Central memory CD8-positive, alpha-beta T cell (primary cell): ENCODE measurements around the gene PEBP1.

Experiments
- ATAC-seq: fragments of 150-1000 bp; cut with Tn5 transposase; replicated peaks from 2 replicates; pipeline ENCODE4 v1.10.0; 2022; ENCODE audit warnings: mild to moderate bottlenecking, moderate FRiP score, moderate number of reproducible peaks; ENCODE audit not compliant: poor library complexity, severe bottlenecking; ENCODE audit errors: extremely low read depth
- DNase-seq, 2 donors: peaks; one replicate each; pipeline ENCODE4 v3.0.0; 2021; ENCODE audit warnings: low spot score in 2 of 2
- H3K27ac Mint-ChIP-seq: one replicate; pipeline ENCODE4 v1.8.0; 2022; ENCODE audit warnings: low read depth, mild to moderate bottlenecking, moderate library complexity, mixed read lengths
- H3K27me3 Mint-ChIP-seq: one replicate; pipeline ENCODE4 v1.8.0; 2022; ENCODE audit warnings: mixed read lengths
- H3K36me3 Mint-ChIP-seq: one replicate; pipeline ENCODE4 v1.8.0; 2022; ENCODE audit warnings: mild to moderate bottlenecking, moderate library complexity, mixed read lengths; ENCODE audit not compliant: insufficient read depth
- H3K4me1 Mint-ChIP-seq: one replicate; pipeline ENCODE4 v1.8.0; 2022; ENCODE audit warnings: mixed read lengths
- H3K4me3 Mint-ChIP-seq: one replicate; pipeline ENCODE4 v1.8.0; 2022; ENCODE audit warnings: mild to moderate bottlenecking, moderate library complexity, mixed read lengths
- H3K9me3 Mint-ChIP-seq: one replicate; pipeline ENCODE4 v1.8.0; 2022; ENCODE audit warnings: mixed read lengths

The PEBP1 gene

DNA sequence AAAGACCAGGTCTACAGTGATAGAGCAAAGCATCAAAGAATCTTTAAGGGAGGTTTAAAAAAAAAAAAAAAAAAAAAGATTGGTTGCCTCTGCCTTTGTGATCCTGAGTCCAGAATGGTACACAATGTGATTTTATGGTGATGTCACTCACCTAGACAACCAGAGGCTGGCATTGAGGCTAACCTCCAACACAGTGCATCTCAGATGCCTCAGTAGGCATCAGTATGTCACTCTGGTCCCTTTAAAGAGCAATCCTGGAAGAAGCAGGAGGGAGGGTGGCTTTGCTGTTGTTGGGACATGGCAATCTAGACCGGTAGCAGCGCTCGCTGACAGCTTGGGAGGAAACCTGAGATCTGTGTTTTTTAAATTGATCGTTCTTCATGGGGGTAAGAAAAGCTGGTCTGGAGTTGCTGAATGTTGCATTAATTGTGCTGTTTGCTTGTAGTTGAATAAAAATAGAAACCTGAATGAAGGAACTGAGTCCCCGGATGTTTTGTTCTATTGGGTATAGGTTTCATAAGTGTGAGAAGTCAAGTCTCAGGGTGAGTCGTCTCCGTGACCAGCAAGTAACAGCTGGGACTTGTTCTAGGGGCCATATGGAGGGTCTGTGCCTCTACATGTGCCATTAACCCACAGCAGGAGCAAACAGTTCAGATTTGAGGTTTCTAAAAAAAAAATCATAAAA lies 9.3 kb downstream of the PEBP1 start:
- H3K4me1 Mint-ChIP-seq = peaks cover 25% of the 10 kb centered on the region
- peaks cover 76% of the 10 kb centered on the region for H3K36me3 Mint-ChIP-seq
- DNase-seq (no peak), ATAC-seq (no peak)
- H3K27me3 Mint-ChIP-seq = no peaks in the 10 kb centered on the region
- H3K4me3 Mint-ChIP-seq = no peak overlapping the region
- peak overlapping the region; percentile 61 for H3K27ac Mint-ChIP-seq
- H3K9me3 Mint-ChIP-seq = no peaks in the 10 kb centered on the region

- H3K9me3 Mint-ChIP-seq = no peaks in the 10 kb centered on the region
- H3K27me3 Mint-ChIP-seq = no peaks in the 10 kb centered on the region
- no peak overlapping the region for H3K4me3 Mint-ChIP-seq
- peaks cover 25% of the 10 kb centered on the region for H3K4me1 Mint-ChIP-seq
- peaks cover 74% of the 10 kb centered on the region for H3K36me3 Mint-ChIP-seq
- ATAC-seq = no peak
- DNase-seq = no peak
- no peak overlapping the region for H3K27ac Mint-ChIP-seq
Measured at GRCh38 chr12:118145798-118146156, 9.9 kb downstream of the PEBP1 start.

GRCh38 chr12:118148287-118148686 lies 12.4 kb downstream of the PEBP1 start:
- H3K36me3 Mint-ChIP-seq = peaks cover 68% of the 10 kb centered on the region
- ATAC-seq = no peak
- no peak for DNase-seq
- H3K4me1 Mint-ChIP-seq = peaks cover 20% of the 10 kb centered on the region
- no peaks in the 10 kb centered on the region for H3K27me3 Mint-ChIP-seq
- no peaks in the 10 kb centered on the region for H3K9me3 Mint-ChIP-seq
- peak overlapping the region; percentile 84 for H3K27ac Mint-ChIP-seq
- H3K4me3 Mint-ChIP-seq = no peak overlapping the region

- H3K4me1 Mint-ChIP-seq = peaks cover 7% of the 10 kb centered on the region
- H3K27me3 Mint-ChIP-seq = no peaks in the 10 kb centered on the region
- ATAC-seq (no peak), DNase-seq (no peak)
- H3K27ac Mint-ChIP-seq = peak overlapping the region; percentile 85
- H3K36me3 Mint-ChIP-seq = peaks cover 51% of the 10 kb centered on the region
- H3K9me3 Mint-ChIP-seq = no peaks in the 10 kb centered on the region
- no peak overlapping the region for H3K4me3 Mint-ChIP-seq
Measured at GRCh38 chr12:118150625-118151024, 14.7 kb downstream of the PEBP1 start.

DNA sequence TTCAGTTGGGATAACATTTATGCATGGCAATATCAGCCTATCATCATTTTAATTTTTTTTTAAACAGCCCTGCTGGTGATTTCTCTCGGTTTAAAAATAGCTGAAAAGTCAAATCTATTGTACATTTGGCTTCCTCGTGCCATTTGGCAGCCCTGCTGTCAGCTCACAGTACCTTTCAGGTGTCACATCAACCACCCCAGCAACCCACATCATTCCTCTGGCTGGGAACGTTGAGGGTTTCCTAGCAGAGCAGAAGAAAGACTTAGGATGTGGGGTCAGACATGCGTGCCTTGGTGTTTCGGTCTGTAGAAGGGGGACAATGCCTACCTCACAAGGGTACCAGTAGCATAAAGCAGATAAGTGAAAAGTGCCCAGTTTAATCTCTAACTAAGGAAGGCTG lies 15.8 kb downstream of the PEBP1 start:
- Mint-ChIP-seq H3K27me3 (no peaks in the 10 kb centered on the region), H3K36me3 (peaks cover 45% of the 10 kb centered on the region), H3K27ac (no peak overlapping the region), H3K9me3 (no peaks in the 10 kb centered on the region), H3K4me3 (no peak overlapping the region), H3K4me1 (peaks cover 7% of the 10 kb centered on the region)
- no peak for DNase-seq
- ATAC-seq = no peak

DNA sequence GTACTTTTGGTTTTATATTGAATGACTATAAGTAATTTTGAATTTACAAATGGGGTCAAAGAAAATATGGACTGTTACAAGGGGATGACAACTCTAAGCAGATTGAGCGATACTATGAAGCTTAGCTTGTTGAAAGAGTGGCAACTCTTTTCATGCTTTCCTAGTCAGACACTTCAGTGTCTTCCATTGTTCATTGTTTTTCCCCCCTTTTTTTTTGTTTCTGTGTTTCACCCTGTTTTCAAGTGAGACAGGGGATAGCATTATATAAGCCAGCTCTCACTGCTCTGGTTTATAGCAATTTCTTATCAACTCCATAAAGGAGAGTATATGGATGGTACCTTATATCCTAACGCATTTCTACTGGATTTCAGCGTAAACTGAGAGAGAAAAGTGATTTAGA lies 24.6 kb downstream of the PEBP1 start:
- ATAC-seq = no peak
- DNase-seq = no peak
- Mint-ChIP-seq H3K36me3 (peaks cover 19% of the 10 kb centered on the region), H3K4me3 (no peak overlapping the region), H3K9me3 (no peaks in the 10 kb centered on the region), H3K27ac (no peak overlapping the region), H3K4me1 (peaks cover 6% of the 10 kb centered on the region), H3K27me3 (no peaks in the 10 kb centered on the region)

- Mint-ChIP-seq H3K36me3 (peaks cover 39% of the 10 kb centered on the region), H3K27ac (no peak overlapping the region), H3K4me1 (peaks cover 6% of the 10 kb centered on the region), H3K4me3 (no peak overlapping the region), H3K27me3 (no peaks in the 10 kb centered on the region), H3K9me3 (no peaks in the 10 kb centered on the region)
- no peak for DNase-seq
- ATAC-seq = no peak
Measured at GRCh38 chr12:118164798-118165486, 29.0 kb downstream of the PEBP1 start.

DNA sequence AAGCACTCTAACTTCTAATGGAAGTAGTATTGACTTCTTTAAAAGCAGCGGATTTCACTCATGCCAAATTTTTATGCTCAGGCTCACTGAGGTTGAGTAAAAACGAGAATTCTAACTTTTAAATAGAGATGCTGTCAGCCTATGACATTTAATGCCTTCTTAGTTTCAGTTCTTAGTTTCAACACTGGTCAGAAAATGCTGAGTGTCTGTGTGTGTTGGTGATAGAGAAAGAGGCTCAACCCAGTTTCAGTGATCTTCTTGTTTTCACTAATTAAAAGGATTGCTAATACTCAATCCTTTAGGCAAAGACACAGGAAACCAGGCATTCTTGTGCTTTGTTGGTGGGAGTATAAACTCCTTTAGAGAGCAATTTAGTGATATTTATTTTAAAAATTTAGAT lies 31.0 kb downstream of the PEBP1 start:
- peaks cover 48% of the 10 kb centered on the region for H3K36me3 Mint-ChIP-seq
- H3K27me3 Mint-ChIP-seq = no peaks in the 10 kb centered on the region
- H3K4me3 Mint-ChIP-seq = no peak overlapping the region
- no peaks in the 10 kb centered on the region for H3K9me3 Mint-ChIP-seq
- ATAC-seq (no peak), DNase-seq (no peak)
- H3K4me1 Mint-ChIP-seq = peaks cover 6% of the 10 kb centered on the region
- peak overlapping the region; percentile 4 for H3K27ac Mint-ChIP-seq

- ATAC-seq = no peak
Measured at GRCh38 chr12:118175823-118176447, 40.0 kb downstream of the PEBP1 start.

DNA sequence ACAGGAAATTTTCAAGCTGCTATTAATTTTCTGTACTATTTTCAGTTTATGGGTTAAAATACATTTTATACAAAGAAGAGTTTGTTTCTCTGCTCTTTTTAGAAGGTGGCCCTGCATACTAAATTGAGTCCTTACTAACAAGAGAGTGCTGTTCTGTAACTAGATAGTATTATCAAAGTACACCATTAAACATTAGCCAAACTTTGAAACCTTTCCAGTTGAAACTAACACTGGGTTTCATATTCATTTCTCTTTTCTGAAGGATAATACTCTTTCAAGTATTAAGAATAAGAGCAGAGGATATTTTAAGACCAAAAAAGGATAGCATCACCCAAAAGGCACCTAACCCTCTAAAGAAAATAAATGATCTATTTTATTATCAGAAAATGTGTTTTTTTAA lies 47.2 kb downstream of the PEBP1 start:
- Mint-ChIP-seq H3K27me3 (no peaks in the 10 kb centered on the region), H3K36me3 (peaks cover 42% of the 10 kb centered on the region), H3K27ac (peak overlapping the region; percentile 52), H3K4me1 (peaks cover 35% of the 10 kb centered on the region), H3K4me3 (no peak overlapping the region), H3K9me3 (no peaks in the 10 kb centered on the region)
- DNase-seq (no peak), ATAC-seq (no peak)

More at GRCh38 chr12:118175823-118176447, 40.0 kb downstream of the PEBP1 start:
- Mint-ChIP-seq H3K27me3 (no peaks in the 10 kb centered on the region), H3K4me3 (no peak overlapping the region), H3K4me1 (no peaks in the 10 kb centered on the region), H3K36me3 (peaks cover 81% of the 10 kb centered on the region), H3K9me3 (no peaks in the 10 kb centered on the region), H3K27ac (no peak overlapping the region)
- no peak for DNase-seq

DNA sequence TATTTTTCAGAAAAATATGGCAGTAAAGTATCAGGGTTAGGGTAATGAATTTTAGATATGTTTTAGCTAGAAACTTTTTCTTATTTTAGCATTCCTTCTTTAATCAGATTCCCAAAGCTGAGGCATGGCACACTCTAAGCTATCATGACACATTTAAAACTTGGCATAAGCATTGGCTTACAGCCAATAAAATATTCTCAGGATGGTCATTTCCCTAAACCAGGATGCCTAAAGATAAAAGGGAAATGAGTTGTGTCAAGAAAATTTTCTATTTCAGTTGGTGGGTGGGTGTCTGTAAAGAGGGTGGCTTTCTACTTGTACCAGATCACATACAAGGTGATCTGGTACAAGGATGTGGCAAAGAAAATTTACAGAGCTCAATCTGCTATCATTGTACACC lies 47.8 kb downstream of the PEBP1 start:
- no peaks in the 10 kb centered on the region for H3K27me3 Mint-ChIP-seq
- DNase-seq = no peak
- no peak for ATAC-seq
- peaks cover 35% of the 10 kb centered on the region for H3K4me1 Mint-ChIP-seq
- H3K36me3 Mint-ChIP-seq = peaks cover 39% of the 10 kb centered on the region
- H3K9me3 Mint-ChIP-seq = no peaks in the 10 kb centered on the region
- H3K27ac Mint-ChIP-seq = peak overlapping the region; percentile 52
- no peak overlapping the region for H3K4me3 Mint-ChIP-seq

DNA sequence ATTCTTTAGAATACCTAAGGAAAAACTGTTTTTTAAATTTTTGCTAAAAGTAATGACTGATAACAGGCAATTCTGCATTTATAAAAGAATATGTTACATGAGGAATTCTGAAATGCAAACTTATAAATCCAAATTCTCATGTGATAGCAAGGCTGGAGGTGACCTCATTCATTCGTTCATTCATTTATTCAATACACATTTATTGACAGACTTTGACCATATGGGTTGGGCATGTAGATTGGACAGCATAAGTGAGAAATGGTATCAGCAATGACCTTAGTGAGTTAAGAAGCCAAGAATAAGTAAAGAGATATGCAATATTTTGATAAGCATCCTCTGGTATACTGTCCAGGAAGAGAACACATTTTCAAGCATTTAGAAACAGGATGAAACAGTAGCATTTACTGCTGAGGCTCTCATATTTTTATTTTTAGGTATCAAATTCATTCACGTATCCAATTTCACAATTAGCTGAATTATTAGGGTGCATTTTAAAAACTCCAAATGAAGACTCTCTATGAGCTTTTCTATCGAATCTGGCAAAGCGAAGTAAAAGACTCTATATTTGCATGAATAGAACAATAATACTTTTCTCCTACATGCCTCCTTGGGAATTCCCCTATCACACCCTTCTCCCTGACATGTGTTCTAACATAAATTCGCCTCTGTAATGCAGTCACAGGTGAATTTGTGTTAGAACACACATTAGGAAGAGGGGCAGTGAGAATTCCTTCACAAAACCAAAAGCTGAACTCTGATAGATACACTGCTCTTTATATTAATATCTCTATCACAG lies 49.9 kb downstream of the PEBP1 start:
- Mint-ChIP-seq H3K4me3 (no peak overlapping the region), H3K27ac (peak overlapping the region; percentile 25), H3K4me1 (peaks cover 35% of the 10 kb centered on the region)

More for the DNA sequence above, 49.9 kb downstream of the PEBP1 start:
- Mint-ChIP-seq H3K36me3 (peaks cover 29% of the 10 kb centered on the region), H3K9me3 (no peaks in the 10 kb centered on the region), H3K27me3 (no peaks in the 10 kb centered on the region)
- DNase-seq = no peak
- no peak for ATAC-seq
